ENCODE results near the gene UBE2I. TPM values are rescaled to one million over a fixed set of nuclear protein-coding genes. Genes with fewer than 3 reads are reported as not detected.

UBE2I gene
- total and polyA plus RNA-seq, 2 of the 4 experiments (the other 2 are of a cell fraction) = 30.8 to 140 TPM

- Histone ChIP-seq H3K9ac (ENCODE audit: low read depth, low read length) (no peak overlapping the region), H3K23ac (ENCODE audit: low read depth, low read length) (no peak overlapping the region), H2BK5ac (ENCODE audit: low read depth, low read length, poor library complexity, severe bottlenecking) (no peak overlapping the region), H4K20me1 (ENCODE audit: insufficient read depth, low read length) (no peaks in the 10 kb centered on the region; the same call in 1 of the 2 replicates), H2AFZ (replicated peaks; ENCODE audit: low read length, poor library complexity) (no peak overlapping the region), H4K91ac (ENCODE audit: insufficient read depth, low read depth, low read length) (no peak overlapping the region), H3K9me1 (ENCODE audit: insufficient read depth, low read length) (peaks cover 4% of the 10 kb centered on the region; the same call in 1 of the 2 replicates), H3K9me3 (ENCODE audit: control insufficient read depth, insufficient read depth, low read length) (no peaks in the 10 kb centered on the region), H3K79me1 (ENCODE audit: low read depth in 1 of 2, low read length in 2 of 2) (no peaks in the 10 kb centered on the region), H4K8ac (ENCODE audit: low read depth in 2 of 2, low read length in 2 of 2) (no peak overlapping the region), H4K5ac (ENCODE audit: low read depth, low read length) (no peak overlapping the region), H3K18ac (ENCODE audit: low read depth, low read length) (no peak overlapping the region), H3K4ac (ENCODE audit: low read depth, low read length) (no peak overlapping the region), H2AK9ac (replicated peaks; ENCODE audit: low read depth, low read length, poor library complexity) (no peak overlapping the region), H3K14ac (replicated peaks; ENCODE audit: low read depth, low read length) (no peak overlapping the region), H3K4me2 (ENCODE audit: low read depth, low read length) (no peak overlapping the region), H3K56ac (ENCODE audit: extremely low read depth, insufficient read depth, low read length) (no peak overlapping the region), H2AK5ac (ENCODE audit: low read depth, low read length) (no peak overlapping the region), H3K27ac (ENCODE audit: insufficient read depth, low read length) (no peak overlapping the region), H3K36me3 (ENCODE audit: control insufficient read depth, insufficient read depth, low read length) (no peaks in the 10 kb centered on the region), H3K4me1 (ENCODE audit: control insufficient read depth, insufficient read depth, low read length) (no peaks in the 10 kb centered on the region), H2BK120ac (ENCODE audit: low read depth, low read length) (no peak overlapping the region), H3K27me3 (ENCODE audit: control insufficient read depth, insufficient read depth, low read length) (peaks cover 31% of the 10 kb centered on the region; the same call in 1 of the 2 replicates), H3K4me3 (ENCODE audit: insufficient read depth, low read depth, low read length) (no peak overlapping the region), H2BK15ac (ENCODE audit: low read depth, low read length) (no peak overlapping the region), H2BK20ac (ENCODE audit: low read depth, low read length) (no peak overlapping the region)
- DNase-seq (no peak), ATAC-seq (ENCODE audit: low read depth) (no peak)
- no TSS peak for BruUV-seq (replicated peaks)
- CTCF ChIA-PET = no interaction called here
- POLR2A ChIA-PET (ENCODE audit: unreplicated experiment) = no interaction called here
- TF ChIP-seq SMC3 (IDR thresholded peaks at IDR 0.05; ENCODE audit: low read depth, low read length) = no peak
- no peak for TF ChIP-seq USF2 (IDR thresholded peaks at IDR 0.05; ENCODE audit: low read depth, low read length)
- intact Hi-C loops (cut with micrococcal nuclease) (no loop called here), dilution Hi-C loops (cut with HindIII; ENCODE audit: low sequenced_read_pairs, unreplicated experiment) (no loop called here), in situ Hi-C loops (cut with MboI; ENCODE audit: low sequenced_read_pairs) (no loop called here)
- WGBS, 2 experiments (ENCODE audit: extremely low coverage in 2 of 2, insufficient read length in 1 of 2) = 85% methylated on average over 3 of the region's 13 CpGs; no CpG with 5 or more reads in 1 of the 2 experiments
These were observed 44.3 kb upstream of the UBE2I start for GRCh38 chr16:1265090-1265630.
